ENCODE results near the gene ASTN2.

GRCh38 chr9:116663581-116663980 lies 751.3 kb downstream of the ASTN2 start:
- no peak for TF ChIP-seq CTCF (IDR thresholded peaks at IDR 0.05)
- TF ChIP-seq POLR2AphosphoS5 (IDR thresholded peaks at IDR 0.05), result no peak
- TF ChIP-seq POLR2A (IDR thresholded peaks at IDR 0.05), result no peak

All from transverse colon (tissue), 4 donors.